AG09309 (cell line): ENCODE data around the gene KCNK17.
"Not testable (repeated sequence)": the region's sequence is repeated elsewhere in the genome, so short reads cannot be mapped to it uniquely, and the experiment has no call there.

Experiments used
- DNase-seq: peaks from one replicate; pipeline ENCODE4 v3.0.0-alpha.2; 2010; ENCODE audit warnings: low read depth
- H3K4me3 ChIP-seq: 2 replicates; pipeline ENCODE4 v1.5.1; 2011; ENCODE audit warnings: mild to moderate bottlenecking, low read depth, low read length, moderate library complexity; ENCODE audit not compliant: control insufficient read depth
- TF ChIP-seq, protein P1 (sequence below): IDR thresholded peaks from 2 replicates; pipeline ENCODE4 v1.5.1; 2011; ENCODE audit warnings: mild to moderate bottlenecking, low read depth, low read length, inconsistent platforms; ENCODE audit not compliant: insufficient read depth, control insufficient read depth; ENCODE audit errors: missing control alignments

The KCNK17 gene

DNA sequence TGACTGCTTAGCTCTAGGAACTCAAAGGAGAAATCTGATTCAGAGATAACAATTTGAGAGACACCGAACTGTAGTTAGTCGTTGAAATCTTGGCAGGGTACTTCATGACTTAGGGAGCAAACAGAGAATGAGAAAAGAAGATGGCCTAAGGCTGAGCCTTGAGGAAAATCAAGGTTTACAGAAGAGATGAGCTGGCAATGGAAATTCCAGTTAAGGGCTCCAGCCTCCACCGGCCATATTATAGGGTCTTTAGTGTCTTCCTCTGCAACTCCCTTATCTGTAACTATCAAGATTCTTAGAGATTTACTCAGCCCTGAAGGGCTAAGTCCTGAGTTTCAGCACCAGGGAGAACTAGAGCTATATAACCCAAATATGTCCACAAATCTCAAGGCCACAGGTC is 26.6 kb downstream of the KCNK17 start:
- H3K4me3 ChIP-seq: no peak overlapping the region
- no peak for DNase-seq
- TF ChIP-seq, protein P1, sequence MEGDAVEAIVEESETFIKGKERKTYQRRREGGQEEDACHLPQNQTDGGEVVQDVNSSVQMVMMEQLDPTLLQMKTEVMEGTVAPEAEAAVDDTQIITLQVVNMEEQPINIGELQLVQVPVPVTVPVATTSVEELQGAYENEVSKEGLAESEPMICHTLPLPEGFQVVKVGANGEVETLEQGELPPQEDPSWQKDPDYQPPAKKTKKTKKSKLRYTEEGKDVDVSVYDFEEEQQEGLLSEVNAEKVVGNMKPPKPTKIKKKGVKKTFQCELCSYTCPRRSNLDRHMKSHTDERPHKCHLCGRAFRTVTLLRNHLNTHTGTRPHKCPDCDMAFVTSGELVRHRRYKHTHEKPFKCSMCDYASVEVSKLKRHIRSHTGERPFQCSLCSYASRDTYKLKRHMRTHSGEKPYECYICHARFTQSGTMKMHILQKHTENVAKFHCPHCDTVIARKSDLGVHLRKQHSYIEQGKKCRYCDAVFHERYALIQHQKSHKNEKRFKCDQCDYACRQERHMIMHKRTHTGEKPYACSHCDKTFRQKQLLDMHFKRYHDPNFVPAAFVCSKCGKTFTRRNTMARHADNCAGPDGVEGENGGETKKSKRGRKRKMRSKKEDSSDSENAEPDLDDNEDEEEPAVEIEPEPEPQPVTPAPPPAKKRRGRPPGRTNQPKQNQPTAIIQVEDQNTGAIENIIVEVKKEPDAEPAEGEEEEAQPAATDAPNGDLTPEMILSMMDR: no peak

- not testable (repeated sequence) for DNase-seq, H3K4me3 ChIP-seq
These were observed 27.6 kb downstream of the KCNK17 start for GRCh38 chr6:39286596-39286995.

GRCh38 chr6:39282774-39283173 is 31.4 kb downstream of the KCNK17 start:
- H3K4me3 ChIP-seq: no peak overlapping the region
- no peak for DNase-seq
- TF ChIP-seq, protein P1: no peak

GRCh38 chr6:39281312-39281980 is 32.8 kb downstream of the KCNK17 start:
- TF ChIP-seq, protein P1: no peak
- H3K4me3 ChIP-seq: no peak overlapping the region
- DNase-seq: no peak

- TF ChIP-seq, protein P1: no peak
- no peak for DNase-seq
- no peak overlapping the region for H3K4me3 ChIP-seq
These were observed 33.9 kb downstream of the KCNK17 start for GRCh38 chr6:39280247-39280731.

DNA sequence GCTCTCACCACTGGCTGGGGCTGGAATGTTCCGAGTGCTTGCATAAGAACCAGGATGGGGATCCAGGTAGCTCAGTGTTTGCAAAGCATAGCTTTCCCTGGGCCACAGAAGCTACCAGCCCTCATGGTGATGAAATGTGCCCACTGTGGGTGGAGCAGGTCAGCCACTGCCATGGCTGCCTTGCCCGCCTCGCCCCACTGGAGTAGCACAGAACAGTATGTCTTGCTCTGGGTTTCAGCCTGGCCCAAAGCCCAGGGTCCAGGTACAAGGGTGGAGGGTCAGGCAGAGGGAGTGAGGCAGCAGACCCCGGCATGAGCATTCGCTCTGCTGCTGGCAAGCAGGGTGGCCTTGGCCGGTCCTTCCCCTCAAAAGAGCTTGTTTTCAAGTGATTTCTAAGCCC is 34.7 kb downstream of the KCNK17 start:
- TF ChIP-seq, protein P1: no peak
- no peak for DNase-seq
- no peak overlapping the region for H3K4me3 ChIP-seq

DNA sequence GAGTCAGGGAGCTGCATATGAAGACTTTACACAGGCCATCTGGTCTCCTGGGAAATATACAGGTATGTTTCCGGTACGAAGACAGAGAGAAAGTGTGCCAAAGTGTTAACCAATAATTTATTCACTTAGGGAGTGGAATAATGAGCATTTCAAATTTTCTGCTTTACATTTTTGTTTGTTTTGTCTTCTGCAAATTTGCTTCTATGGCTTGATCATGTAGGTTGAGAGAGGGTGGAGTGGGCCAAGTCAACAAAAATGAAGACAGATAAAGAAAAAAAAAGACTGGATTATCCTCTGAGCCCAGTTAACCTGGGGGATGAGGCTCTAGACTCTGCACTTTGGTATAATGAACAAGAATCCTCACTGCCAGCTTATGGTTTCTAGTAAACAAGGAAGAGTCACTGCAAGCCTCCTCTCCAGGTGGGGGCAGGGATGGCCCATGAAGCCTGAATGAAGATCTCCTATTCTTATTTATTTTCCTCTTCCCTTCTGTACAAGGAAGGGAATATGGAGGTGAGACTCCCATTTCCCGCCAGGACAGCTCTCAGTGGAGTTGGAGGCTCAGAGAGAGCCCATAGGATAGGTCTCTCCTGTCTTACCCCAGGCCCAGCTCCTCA is 37.7 kb downstream of the KCNK17 start:
- no peak overlapping the region for H3K4me3 ChIP-seq
- no peak for DNase-seq
- TF ChIP-seq, protein P1: no peak
